Gastroesophageal sphincter (tissue), 4 donors: ENCODE results near the gene SRPK2. TPM values are rescaled to one million over a fixed set of nuclear protein-coding genes. Genes with fewer than 3 reads are reported as not detected.
"Not testable (repeated sequence)": the region's sequence is repeated elsewhere in the genome, so short reads cannot be mapped to it uniquely, and the experiment has no call there.

Experiments used
- ATAC-seq: fragments of 150-250 bp; one replicate; pipeline ENCODE4 v1.9.1; 2016; ENCODE audit warnings: mild to moderate bottlenecking, moderate library complexity
- H3K27ac ChIP-seq, 4 donors: fragments of 200-600 bp; sonication (generic) in 3 of 4; 1 replicate in 3 of 4; 2 replicates in 1 of 4; pipeline ENCODE4 v1.5.1; 2016 to 2019
- H3K27me3 ChIP-seq: fragments of 200-600 bp; sonication (generic); one replicate; pipeline ENCODE4 v1.5.1; 2019
- H3K36me3 ChIP-seq, 2 donors: fragments of 200-600 bp; sonication (generic); one replicate each; pipeline ENCODE4 v1.5.1; 2019; ENCODE audit warnings: control low read depth in 1 of 2
- H3K4me1 ChIP-seq, 3 donors: fragments of 200-600 bp; sonication (generic); 1 replicate in 2 of 3; 2 replicates in 1 of 3; pipeline ENCODE4 v1.5.1; 2016 to 2019; ENCODE audit warnings: control low read depth in 2 of 3
- H3K4me3 ChIP-seq, 2 donors: fragments of 200-600 bp; sonication (generic); one replicate each; pipeline ENCODE4 v1.5.1; 2019; ENCODE audit warnings: mild to moderate bottlenecking in 1 of 2, moderate library complexity in 1 of 2
- H3K9me3 ChIP-seq, 3 donors: fragments of 200-600 bp; sonication (generic); one replicate each; pipeline ENCODE4 v1.5.1; 2017 to 2019; ENCODE audit warnings: control low read depth in 2 of 3
- EP300 ChIP-seq: sonication (generic); formaldehyde crosslinking; IDR thresholded peaks from one replicate; pipeline ENCODE4 v1.6.1; 2017; ENCODE audit warnings: antibody characterized with exemption, mild to moderate bottlenecking
- POLR2A ChIP-seq, 2 donors: fragments of 450-650 bp; IDR thresholded peaks; one replicate each; pipeline ENCODE4 v1.6.1; 2017; ENCODE audit warnings: antibody characterized with exemption in 2 of 2, mild to moderate bottlenecking in 2 of 2, moderate library complexity in 1 of 2
- POLR2AphosphoS5 ChIP-seq: sonication (generic); formaldehyde crosslinking; IDR thresholded peaks from one replicate; pipeline ENCODE4 v1.6.1; 2017; ENCODE audit warnings: antibody characterized with exemption
- WGBS, 2 donors: methylation state at CpG; one replicate each; pipeline ENCODE4 v1.1.5; 2018; ENCODE audit warnings: low coverage in 1 of 2; 5-methylcytosine and 5-hydroxymethylcytosine counted together
- total RNA-seq, 4 donors: library from RNA; depleted of rRNA; stranded (reverse); fragments of >200 nt; gene quantifications; one replicate each; pipeline ENCODE4 v1.1.0, GENCODE V29; 2016
- TF ChIP-seq, protein P1 (sequence below), 4 experiments: fragments of 200-600 bp in 2 of 4; fragments of 450-650 bp in 2 of 4; sonication (generic) in 1 of 4; IDR thresholded peaks; one replicate each; pipeline ENCODE4 v1.5.1; 2017 to 2019; ENCODE audit warnings: antibody characterized with exemption in 4 of 4, mild to moderate bottlenecking in 2 of 4, moderate library complexity in 2 of 4

The SRPK2 gene
- total RNA-seq, 4 donors from 2014 or later: 41.7 to 47.9 (median 43.8) TPM

- H3K4me1 ChIP-seq: no peaks in the 10 kb centered on the region
- no peak for TF ChIP-seq EP300
- TF ChIP-seq POLR2A (IDR thresholded peaks at IDR 0.05): no peak
- no peak for TF ChIP-seq POLR2AphosphoS5
- TF ChIP-seq, protein P1, sequence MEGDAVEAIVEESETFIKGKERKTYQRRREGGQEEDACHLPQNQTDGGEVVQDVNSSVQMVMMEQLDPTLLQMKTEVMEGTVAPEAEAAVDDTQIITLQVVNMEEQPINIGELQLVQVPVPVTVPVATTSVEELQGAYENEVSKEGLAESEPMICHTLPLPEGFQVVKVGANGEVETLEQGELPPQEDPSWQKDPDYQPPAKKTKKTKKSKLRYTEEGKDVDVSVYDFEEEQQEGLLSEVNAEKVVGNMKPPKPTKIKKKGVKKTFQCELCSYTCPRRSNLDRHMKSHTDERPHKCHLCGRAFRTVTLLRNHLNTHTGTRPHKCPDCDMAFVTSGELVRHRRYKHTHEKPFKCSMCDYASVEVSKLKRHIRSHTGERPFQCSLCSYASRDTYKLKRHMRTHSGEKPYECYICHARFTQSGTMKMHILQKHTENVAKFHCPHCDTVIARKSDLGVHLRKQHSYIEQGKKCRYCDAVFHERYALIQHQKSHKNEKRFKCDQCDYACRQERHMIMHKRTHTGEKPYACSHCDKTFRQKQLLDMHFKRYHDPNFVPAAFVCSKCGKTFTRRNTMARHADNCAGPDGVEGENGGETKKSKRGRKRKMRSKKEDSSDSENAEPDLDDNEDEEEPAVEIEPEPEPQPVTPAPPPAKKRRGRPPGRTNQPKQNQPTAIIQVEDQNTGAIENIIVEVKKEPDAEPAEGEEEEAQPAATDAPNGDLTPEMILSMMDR (IDR thresholded peaks at IDR 0.05): no peak
- ATAC-seq: no peak
- H3K9me3 ChIP-seq: no peaks in the 10 kb centered on the region
- no peak overlapping the region for H3K4me3 ChIP-seq
- H3K27me3 ChIP-seq: no peaks in the 10 kb centered on the region
- no peaks in the 10 kb centered on the region for H3K36me3 ChIP-seq
- no peak overlapping the region for H3K27ac ChIP-seq
- 68 to 93% methylated on average over 1 of the region's 1 CpG for WGBS, 2 donors
Measured at GRCh38 chr7:105327201-105327600, 61.5 kb downstream of the SRPK2 start.

GRCh38 chr7:105325216-105325904, 63.4 kb downstream of the SRPK2 start:
- no peaks in the 10 kb centered on the region for H3K4me1 ChIP-seq

GRCh38 chr7:105324606-105325005, 64.1 kb downstream of the SRPK2 start:
- H3K4me3 ChIP-seq, H3K4me1 ChIP-seq, H3K27ac ChIP-seq, H3K27me3 ChIP-seq, H3K36me3 ChIP-seq, H3K9me3 ChIP-seq, ATAC-seq: not testable (repeated sequence)
- WGBS, 2 donors: 97 to 100% methylated on average over 3 to 6 of the region's 8 CpGs

More at GRCh38 chr7:105325216-105325904, 63.4 kb downstream of the SRPK2 start:
- H3K27me3 ChIP-seq: no peaks in the 10 kb centered on the region
- 75 to 98% methylated on average over 2 to 4 of the region's 5 CpGs for WGBS, 2 donors
- no peaks in the 10 kb centered on the region for H3K9me3 ChIP-seq
- H3K27ac ChIP-seq: no peak overlapping the region
- TF ChIP-seq POLR2A (IDR thresholded peaks at IDR 0.05) (no peak), EP300 (no peak), POLR2AphosphoS5 (no peak)
- TF ChIP-seq, protein P1 (IDR thresholded peaks at IDR 0.05): no peak
- H3K4me3 ChIP-seq: no peak overlapping the region
- no peak for ATAC-seq
- no peaks in the 10 kb centered on the region for H3K36me3 ChIP-seq

DNA sequence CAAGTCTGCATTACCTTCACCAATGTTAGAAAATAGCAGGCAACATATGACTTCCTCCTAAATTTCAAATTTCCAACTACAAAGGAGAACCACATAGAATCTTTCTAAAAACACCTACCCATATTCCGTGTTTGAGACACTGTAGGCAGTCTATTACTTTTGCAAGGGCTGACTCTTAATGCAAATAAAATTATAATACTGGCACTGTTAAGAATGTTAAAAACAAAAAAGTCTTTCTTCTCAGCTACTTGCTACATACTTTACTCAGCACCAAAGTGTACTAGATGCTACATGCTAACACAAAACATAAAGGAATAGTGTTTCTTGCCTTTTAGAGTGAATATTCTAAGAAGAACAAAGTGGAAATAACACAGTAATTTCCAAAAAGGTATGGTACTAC, 65.4 kb downstream of the SRPK2 start:
- H3K27me3 ChIP-seq: no peaks in the 10 kb centered on the region
- ATAC-seq: no peak
- H3K36me3 ChIP-seq: no peaks in the 10 kb centered on the region
- H3K9me3 ChIP-seq: no peaks in the 10 kb centered on the region
- 67 to 92% methylated on average over 1 of the region's 1 CpG for WGBS, 2 donors
- no peak for TF ChIP-seq POLR2AphosphoS5
- TF ChIP-seq POLR2A (IDR thresholded peaks at IDR 0.05): no peak
- TF ChIP-seq EP300: no peak
- TF ChIP-seq, protein P1 (IDR thresholded peaks at IDR 0.05): no peak
- no peak overlapping the region for H3K27ac ChIP-seq
- peaks cover 0 to 4% (median 0%) of the 10 kb centered on the region in 3 donors for H3K4me1 ChIP-seq
- H3K4me3 ChIP-seq: no peak overlapping the region

DNA sequence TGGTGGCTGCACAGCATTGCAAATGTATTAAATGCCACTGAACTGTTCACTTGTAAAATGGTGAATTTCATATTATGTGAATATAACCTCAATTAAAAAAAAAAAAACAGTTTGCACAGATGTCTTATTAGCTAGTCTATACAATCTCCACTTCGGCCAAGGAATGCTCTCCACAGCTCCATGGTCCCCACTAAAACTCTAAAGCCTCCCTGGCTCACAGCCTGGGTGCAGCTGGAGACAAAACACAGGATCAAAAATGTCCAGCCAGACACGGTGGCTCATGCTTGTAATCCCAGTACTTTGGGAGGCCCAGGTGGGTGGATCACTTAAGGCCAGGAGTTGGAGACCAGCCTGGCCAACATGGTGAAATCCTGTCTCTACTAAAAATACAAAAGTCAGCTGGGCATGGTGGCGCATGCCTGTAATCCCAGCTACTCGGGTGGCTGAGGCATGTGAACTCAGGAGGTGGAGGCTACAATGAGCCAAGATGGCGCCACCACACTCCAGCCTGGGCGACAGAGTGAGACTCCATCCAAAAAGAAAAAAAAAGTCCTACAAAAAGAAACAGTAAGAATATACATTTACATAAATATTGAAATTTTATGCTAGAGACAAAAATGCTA, 66.0 kb downstream of the SRPK2 start:
- no peak for ATAC-seq
- 90 to 100% methylated on average over 2 to 4 of the region's 6 CpGs for WGBS, 2 donors
- TF ChIP-seq POLR2AphosphoS5 (no peak), POLR2A (IDR thresholded peaks at IDR 0.05) (no peak), EP300 (no peak)
- Histone ChIP-seq H3K9me3 (no peaks in the 10 kb centered on the region), H3K4me1 (peaks cover 0 to 4% (median 0%) of the 10 kb centered on the region in 3 donors), H3K27ac (no peak overlapping the region), H3K27me3 (no peaks in the 10 kb centered on the region), H3K4me3 (no peak overlapping the region), H3K36me3 (no peaks in the 10 kb centered on the region)
